Measurements from ENCODE around the gene MINDY4.

MINDY4 gene

GRCh38 chr7:30741289-30741688 lies 29.9 kb upstream of the MINDY4 start:
- DNase-seq, result no peak

GRCh38 chr7:30743371-30744074 lies 27.7 kb upstream of the MINDY4 start:
- peak in 1 of 58 donors; percentile 7 for DNase-seq

- no peak for DNase-seq
Measured at GRCh38 chr7:30744075-30744417, 27.2 kb upstream of the MINDY4 start.

GRCh38 chr7:30745261-30745941 lies 25.8 kb upstream of the MINDY4 start:
- no peak for DNase-seq

GRCh38 chr7:30750010-30750409 lies 21.2 kb upstream of the MINDY4 start:
- no peak for DNase-seq

GRCh38 chr7:30750683-30751650 lies 20.2 kb upstream of the MINDY4 start:
- DNase-seq, result peak in 49 of 58 donors; percentile 8 to 83 (median 42)

GRCh38 chr7:30751696-30752273 lies 19.4 kb upstream of the MINDY4 start, which contains the start of gene INMT:
Gene INMT (plus strand): TSS chr7:30752135. CDS start chr7:30752151, 16 bp downstream.
- no peak for DNase-seq

- DNase-seq, result no peak
Measured at GRCh38 chr7:30752484-30752883, 18.7 kb upstream of the MINDY4 start.

- DNase-seq, result peak in 3 of 58 donors; percentile 2 to 29 (median 13)
Measured at GRCh38 chr7:30752979-30753378, 18.2 kb upstream of the MINDY4 start.

GRCh38 chr7:30754315-30754877 lies 16.8 kb upstream of the MINDY4 start:
- DNase-seq, result no peak

- DNase-seq, result peak in 40 of 58 donors; percentile 6 to 75 (median 26)
Measured at GRCh38 chr7:30755384-30756154, 15.6 kb upstream of the MINDY4 start.

GRCh38 chr7:30757342-30757692 lies 13.9 kb upstream of the MINDY4 start:
- DNase-seq, result no peak

- no peak for DNase-seq
Measured at GRCh38 chr7:30760514-30761213, 10.6 kb upstream of the MINDY4 start.

GRCh38 chr7:30761214-30762156 lies 9.7 kb upstream of the MINDY4 start:
- no peak for DNase-seq

- DNase-seq, result peak in 2 of 58 donors; percentile 7 to 21
Measured at GRCh38 chr7:30764030-30764975, 6.9 kb upstream of the MINDY4 start.

GRCh38 chr7:30765408-30765807 lies 5.8 kb upstream of the MINDY4 start:
- DNase-seq, result no peak

- no peak for DNase-seq
Measured at GRCh38 chr7:30770845-30771173, 408 bp upstream of the MINDY4 start.
